Measurements from ENCODE around the gene PCSK1N.

Gene PCSK1N

GRCh38 chrX:48787505-48788443 is 47.6 kb downstream of the PCSK1N start:
- DNase-seq = no peak

- DNase-seq = no peak
Measured at GRCh38 chrX:48786825-48787504, 48.4 kb downstream of the PCSK1N start.

GRCh38 chrX:48786341-48786800 is 49.0 kb downstream of the PCSK1N start, which contains the start of gene GATA1:
TSS of gene GATA1 (plus strand) at chrX:48786590. CDS start at chrX:48791110, 4,520 bp downstream.
- no peak for DNase-seq

GRCh38 chrX:48785540-48786214 is 49.7 kb downstream of the PCSK1N start:
- no peak for DNase-seq

- DNase-seq = no peak
Measured at GRCh38 chrX:48785186-48785539, 50.2 kb downstream of the PCSK1N start.

- no peak for DNase-seq
Measured at GRCh38 chrX:48784726-48785125, 50.7 kb downstream of the PCSK1N start.

GRCh38 chrX:48782795-48783194 is 52.6 kb downstream of the PCSK1N start:
- DNase-seq = no peak

- DNase-seq = no peak
Measured at GRCh38 chrX:48782216-48782615, 53.2 kb downstream of the PCSK1N start.

- DNase-seq = no peak
Measured at GRCh38 chrX:48781705-48782104, 53.7 kb downstream of the PCSK1N start.
